Measurements from ENCODE around the gene RS1.

The RS1 gene

GRCh38 chrX:18591834-18592233, 80.1 kb downstream of the RS1 start:
- DNase-seq = no peak

All from DMS153 (cell line).